ENCODE measurements around the gene FN1.

Gene FN1

DNA sequence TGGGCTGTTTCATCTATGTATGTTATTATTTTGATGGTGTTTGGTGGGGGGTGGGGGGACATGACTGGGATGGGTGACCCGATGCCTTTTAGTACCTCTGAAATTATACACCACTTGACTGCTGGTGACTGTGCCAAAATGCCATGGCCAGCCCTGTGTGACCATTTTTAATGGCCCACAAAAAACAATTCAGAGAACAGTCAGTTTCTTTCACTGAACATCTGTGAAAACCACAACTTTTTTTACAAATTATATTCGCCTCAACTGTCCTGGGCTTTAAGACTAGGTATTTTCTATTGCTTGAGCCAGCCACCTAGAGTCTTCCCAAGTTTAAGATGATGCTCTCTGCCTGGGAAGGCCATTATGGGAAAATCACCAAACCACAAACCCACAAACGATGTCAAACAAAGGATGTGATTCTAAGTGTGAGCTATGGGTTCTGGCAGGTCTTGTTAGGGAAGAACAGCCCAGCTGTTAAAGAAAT lies 33.9 kb downstream of the FN1 start (continued):
- TF ChIP-seq GLIS2 (tag by site-specific recombination; IDR thresholded peaks at IDR 0.05) (no peak), ZSCAN23 (tag by site-specific recombination; IDR thresholded peaks at IDR 0.05) (no peak), KLF10 (tag by site-specific recombination; IDR thresholded peaks at IDR 0.05) (no peak), ZNF133 (tag by site-specific recombination; IDR thresholded peaks at IDR 0.05) (no peak), KLF7 (tag by site-specific recombination; IDR thresholded peaks at IDR 0.05; ENCODE audit: borderline replicate concordance) (no peak), ZBTB1 (tag by site-specific recombination; IDR thresholded peaks at IDR 0.05) (no peak), ZNF169 (tag by site-specific recombination; IDR thresholded peaks at IDR 0.05) (no peak), ZNF707 (tag by site-specific recombination; IDR thresholded peaks at IDR 0.05) (no peak), ZNF311 (tag by site-specific recombination; IDR thresholded peaks at IDR 0.05; ENCODE audit: borderline replicate concordance) (no peak)
- TF ChIP-seq, protein P1, sequence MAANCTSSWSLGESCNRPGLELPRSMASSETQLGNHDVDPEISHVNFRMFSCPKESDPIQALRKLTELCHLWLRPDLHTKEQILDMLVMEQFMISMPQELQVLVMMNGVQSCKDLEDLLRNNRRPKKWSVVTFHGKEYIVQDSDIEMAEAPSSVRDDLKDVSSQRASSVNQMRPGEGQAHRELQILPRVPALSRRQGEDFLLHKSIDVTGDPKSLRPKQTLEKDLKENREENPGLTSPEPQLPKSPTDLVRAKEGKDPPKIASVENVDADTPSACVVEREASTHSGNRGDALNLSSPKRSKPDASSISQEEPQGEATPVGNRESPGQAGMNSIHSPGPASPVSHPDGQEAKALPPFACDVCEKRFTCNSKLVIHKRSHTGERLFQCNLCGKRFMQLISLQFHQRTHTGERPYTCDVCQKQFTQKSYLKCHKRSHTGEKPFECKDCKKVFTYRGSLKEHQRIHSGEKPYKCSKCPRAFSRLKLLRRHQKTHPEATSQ (tag by site-specific recombination; IDR thresholded peaks at IDR 0.05): no peak

DNA sequence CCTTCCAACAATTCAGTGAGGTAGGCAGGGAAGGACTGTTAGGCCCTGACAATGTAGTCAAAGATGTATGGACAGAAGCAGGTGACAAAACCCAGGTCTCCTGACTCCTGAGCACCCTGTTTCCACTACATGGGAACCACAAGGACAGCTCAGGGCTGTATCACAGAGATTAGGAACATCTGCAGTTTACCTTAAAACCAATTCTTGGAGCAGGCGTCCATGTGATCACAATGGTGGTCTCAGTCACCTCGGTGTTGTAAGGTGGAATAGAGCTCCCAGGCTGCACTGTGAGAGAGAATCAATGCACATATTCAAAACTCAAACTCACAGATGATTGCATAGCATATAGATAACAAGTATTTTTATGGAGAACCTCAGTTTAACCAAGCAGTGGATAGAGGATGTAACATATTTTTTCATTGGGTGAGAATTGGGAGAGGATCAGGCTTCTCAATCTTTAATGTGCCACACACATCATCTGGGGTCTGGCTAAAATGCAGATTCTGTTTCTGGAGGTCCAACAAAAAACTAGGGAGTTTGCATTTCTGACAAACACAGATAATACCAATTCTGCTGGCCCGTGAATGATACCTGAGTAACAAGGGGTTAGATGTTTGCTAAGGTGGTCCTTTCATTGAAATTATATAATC lies 36.7 kb downstream of the FN1 start:
- H3K4me1 ChIP-seq (ENCODE audit: control insufficient read depth, insufficient read depth, low read length): 0 out of 2 replicates have a peak, but pooled peaks cover 2% of the 10 kb centered on the region
- ChIA-PET CTCF (interaction anchor here (0.7 to 1.1 kb wide), 2 partner anchors 443 to 621 kb away, joined by 3 read pairs; no protein-coding TSS in a partner anchor), POLR2A (no interaction called here)
- peaks cover 38 to 55% of the 10 kb centered on the region in 2 experiments for H3K36me3 ChIP-seq (ENCODE audit: control insufficient read depth in 2 of 2, insufficient read depth in 1 of 2, low read length in 2 of 2)
- H3K27ac ChIP-seq (ENCODE audit: extremely low read depth, low read depth, low read length): no peak overlapping the region; the same call in 1 of the 2 replicates
- no peaks in the 10 kb centered on the region for H3K9me3 ChIP-seq (ENCODE audit: control insufficient read depth, insufficient read depth, low read depth, low read length)
- TF ChIP-seq, protein P2, sequence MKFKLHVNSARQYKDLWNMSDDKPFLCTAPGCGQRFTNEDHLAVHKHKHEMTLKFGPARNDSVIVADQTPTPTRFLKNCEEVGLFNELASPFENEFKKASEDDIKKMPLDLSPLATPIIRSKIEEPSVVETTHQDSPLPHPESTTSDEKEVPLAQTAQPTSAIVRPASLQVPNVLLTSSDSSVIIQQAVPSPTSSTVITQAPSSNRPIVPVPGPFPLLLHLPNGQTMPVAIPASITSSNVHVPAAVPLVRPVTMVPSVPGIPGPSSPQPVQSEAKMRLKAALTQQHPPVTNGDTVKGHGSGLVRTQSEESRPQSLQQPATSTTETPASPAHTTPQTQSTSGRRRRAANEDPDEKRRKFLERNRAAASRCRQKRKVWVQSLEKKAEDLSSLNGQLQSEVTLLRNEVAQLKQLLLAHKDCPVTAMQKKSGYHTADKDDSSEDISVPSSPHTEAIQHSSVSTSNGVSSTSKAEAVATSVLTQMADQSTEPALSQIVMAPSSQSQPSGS (tag by site-specific recombination; IDR thresholded peaks at IDR 0.05; ENCODE audit: low read depth): no peak
- TF ChIP-seq HOXA7 (CRISPR knock-in tag; IDR thresholded peaks at IDR 0.05; ENCODE audit: borderline replicate concordance) (no peak), ZNF785 (tag by site-specific recombination; IDR thresholded peaks at IDR 0.05) (no peak), ZNF324 (tag by site-specific recombination; IDR thresholded peaks at IDR 0.05) (no peak), ZNF214 (tag by site-specific recombination; IDR thresholded peaks at IDR 0.05; ENCODE audit: borderline replicate concordance) (no peak), ZIC2 (tag by site-specific recombination; IDR thresholded peaks at IDR 0.05) (no peak), ZNF174 (tag by site-specific recombination; IDR thresholded peaks at IDR 0.05) (no peak), ZNF501 (tag by site-specific recombination; IDR thresholded peaks at IDR 0.05) (no peak), ZNF114 (tag by site-specific recombination; IDR thresholded peaks at IDR 0.05) (no peak), ZNF777 (tag by site-specific recombination; IDR thresholded peaks at IDR 0.05; ENCODE audit: borderline replicate concordance) (no peak), ZNF132 (tag by site-specific recombination; IDR thresholded peaks at IDR 0.05; ENCODE audit: borderline replicate concordance) (no peak), KLF1 (tag by site-specific recombination; IDR thresholded peaks at IDR 0.05) (no peak)
- TF ChIP-seq, protein P3, sequence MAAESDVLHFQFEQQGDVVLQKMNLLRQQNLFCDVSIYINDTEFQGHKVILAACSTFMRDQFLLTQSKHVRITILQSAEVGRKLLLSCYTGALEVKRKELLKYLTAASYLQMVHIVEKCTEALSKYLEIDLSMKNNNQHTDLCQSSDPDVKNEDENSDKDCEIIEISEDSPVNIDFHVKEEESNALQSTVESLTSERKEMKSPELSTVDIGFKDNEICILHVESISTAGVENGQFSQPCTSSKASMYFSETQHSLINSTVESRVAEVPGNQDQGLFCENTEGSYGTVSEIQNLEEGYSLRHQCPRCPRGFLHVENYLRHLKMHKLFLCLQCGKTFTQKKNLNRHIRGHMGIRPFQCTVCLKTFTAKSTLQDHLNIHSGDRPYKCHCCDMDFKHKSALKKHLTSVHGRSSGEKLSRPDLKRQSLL (tag by site-specific recombination; IDR thresholded peaks at IDR 0.05): no peak
- H3K4me3 ChIP-seq (ENCODE audit: low read depth, low read length): no peak overlapping the region
